ENCODE measurements around the gene TOLLIP.

The TOLLIP gene

DNA sequence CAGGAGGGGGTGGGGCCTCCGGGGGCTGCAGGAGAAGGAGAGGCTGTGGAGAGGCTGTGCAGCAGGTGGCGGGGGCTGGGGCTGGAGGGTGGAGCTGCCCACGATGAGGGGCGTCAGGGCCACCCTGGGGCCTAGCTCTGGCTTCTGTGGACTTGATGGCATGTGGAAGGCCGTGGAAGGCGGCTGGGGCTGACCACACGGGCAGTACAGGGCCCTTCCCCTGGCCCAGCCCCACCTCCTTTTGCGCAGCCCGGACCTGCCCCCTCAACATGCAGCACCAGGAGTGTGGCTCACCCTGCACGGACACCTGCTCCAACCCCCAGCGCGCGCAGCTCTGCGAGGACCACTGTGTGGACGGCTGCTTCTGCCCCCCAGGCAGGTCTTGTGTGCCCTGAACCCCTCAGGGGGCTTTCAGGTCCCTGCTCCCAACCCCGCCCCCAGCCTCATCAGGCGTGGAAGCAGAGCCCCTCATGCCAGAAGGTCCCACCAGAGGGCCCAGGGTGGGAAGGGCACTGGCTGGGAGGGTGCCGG lies 80.4 kb downstream of the TOLLIP start:
- TF ChIP-seq RAD21 (IDR thresholded peaks at IDR 0.05; ENCODE audit: low read depth) (no peak), REST (IDR thresholded peaks at IDR 0.05; ENCODE audit: low read depth) (no peak), FOXM1 (IDR thresholded peaks at IDR 0.05; ENCODE audit: borderline replicate concordance, low read depth) (no peak), EP300 (IDR thresholded peaks at IDR 0.05; ENCODE audit: borderline replicate concordance) (no peak)

DNA sequence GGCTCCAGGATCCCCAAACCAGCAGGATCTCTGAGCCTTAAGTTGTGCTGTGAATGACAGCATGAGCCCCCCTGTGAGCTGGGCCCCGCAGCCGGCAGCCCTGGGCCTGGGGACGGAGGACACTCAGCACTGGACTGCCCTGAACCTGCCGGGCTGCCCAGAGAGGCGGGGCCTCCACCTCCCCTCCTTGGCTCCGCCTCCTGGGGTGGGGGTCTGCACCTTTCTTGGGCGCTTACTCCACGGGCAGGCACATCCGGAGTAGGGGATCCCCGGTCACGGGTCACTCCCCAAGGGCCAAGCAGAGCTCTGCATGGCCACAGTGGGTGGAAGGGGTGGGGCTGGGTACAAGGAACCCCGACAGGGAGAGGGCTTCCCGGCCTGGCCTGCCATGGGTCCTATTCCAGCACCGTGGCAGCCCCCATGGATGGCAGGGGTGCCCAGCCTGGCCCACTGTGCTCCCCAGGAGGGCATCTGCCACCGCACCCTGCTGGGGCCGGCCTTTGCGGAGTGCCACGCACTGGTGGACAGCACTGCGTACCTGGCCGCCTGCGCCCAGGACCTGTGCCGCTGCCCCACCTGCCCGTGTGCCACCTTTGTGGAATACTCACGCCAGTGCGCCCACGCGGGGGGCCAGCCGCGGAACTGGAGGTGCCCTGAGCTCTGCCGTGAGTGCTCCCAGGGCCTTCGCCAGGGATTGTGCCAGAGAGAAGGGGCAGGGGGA lies 81.2 kb downstream of the TOLLIP start:
- TF ChIP-seq TEAD4 (IDR thresholded peaks at IDR 0.05) (no peak), ZBTB7A (IDR thresholded peaks at IDR 0.05; ENCODE audit: low read depth) (peak; percentile 32; the same call in 1 of the 2 replicates)

DNA sequence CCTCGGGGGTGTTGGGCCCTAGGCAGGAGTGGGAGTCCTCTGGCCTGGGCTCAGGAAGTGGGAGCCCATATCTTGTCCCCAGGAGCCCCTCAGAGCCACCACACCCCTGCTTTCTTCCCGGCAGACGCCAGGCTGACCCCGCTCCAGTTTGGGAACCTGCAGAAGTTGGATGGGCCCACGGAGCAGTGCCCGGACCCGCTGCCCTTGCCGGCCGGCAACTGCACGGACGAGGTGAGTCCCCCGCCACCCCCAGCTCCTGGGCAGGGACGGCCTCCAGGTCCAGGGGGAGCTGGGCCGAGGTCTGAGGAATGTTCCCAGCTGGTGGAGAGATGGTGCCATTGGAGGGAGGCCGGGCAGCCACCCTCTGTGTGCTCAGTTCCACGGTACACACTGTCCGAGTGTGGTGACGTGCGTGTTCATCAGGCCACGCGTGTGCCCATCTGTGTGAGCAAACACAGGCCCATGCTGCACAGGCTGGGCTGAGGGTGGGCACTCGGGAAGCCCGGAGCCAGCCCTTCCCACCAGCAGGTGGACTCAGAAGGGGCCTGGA lies 81.8 kb downstream of the TOLLIP start:
- TF ChIP-seq EGR1 (IDR thresholded peaks at IDR 0.05) (no peak), EP300 (IDR thresholded peaks at IDR 0.05; ENCODE audit: borderline replicate concordance) (no peak), TCF12 (IDR thresholded peaks at IDR 0.05; ENCODE audit: low read depth) (no peak), USF1 (IDR thresholded peaks at IDR 0.05) (no peak), REST (IDR thresholded peaks at IDR 0.05; ENCODE audit: low read depth) (no peak)

- no peak for TF ChIP-seq TAF1 (IDR thresholded peaks at IDR 0.05; ENCODE audit: low read depth)
Observed at GRCh38 chr11:1226986-1227550, 82.4 kb downstream of the TOLLIP start.

DNA sequence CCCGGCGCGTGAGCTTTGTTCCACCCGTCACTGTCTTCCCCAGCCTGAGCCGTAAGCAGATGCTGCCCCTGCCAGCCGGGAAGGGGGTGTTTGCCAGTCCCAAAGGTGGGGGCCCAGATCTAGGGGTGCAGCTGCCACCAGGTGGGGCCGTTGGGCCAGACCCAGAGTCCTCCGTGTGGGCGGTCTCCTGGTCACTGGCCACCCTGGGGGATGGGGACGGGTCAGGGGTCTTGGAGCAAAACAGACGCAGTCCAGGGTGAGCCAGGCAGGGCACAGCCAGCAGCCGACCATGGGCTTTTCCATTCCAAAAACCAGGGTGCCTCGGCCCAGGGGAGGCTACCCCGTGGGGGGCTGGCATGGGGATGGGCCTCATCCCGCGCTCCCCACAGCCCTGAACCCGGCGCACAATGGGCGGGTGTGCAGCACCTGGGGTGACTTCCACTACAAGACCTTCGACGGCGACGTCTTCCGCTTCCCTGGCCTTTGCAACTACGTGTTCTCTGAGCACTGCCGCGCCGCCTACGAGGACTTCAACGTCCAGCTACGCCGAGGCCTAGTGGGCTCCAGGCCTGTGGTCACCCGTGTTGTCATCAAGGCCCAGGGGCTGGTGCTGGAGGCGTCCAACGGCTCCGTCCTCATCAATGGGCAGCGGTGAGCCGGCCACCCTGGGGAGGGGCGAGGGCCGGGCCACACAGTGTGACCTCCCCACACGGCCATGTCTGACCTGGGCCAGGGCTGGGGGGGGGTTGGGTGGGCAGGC lies 83.0 kb downstream of the TOLLIP start:
- TF ChIP-seq TEAD4 (IDR thresholded peaks at IDR 0.05), result no peak
- TF ChIP-seq RAD21 (IDR thresholded peaks at IDR 0.05; ENCODE audit: low read depth), result 0 out of 2 replicates have a peak, but pooled peaks have one; percentile 16

GRCh38 chr11:1225386-1226225 lies 83.8 kb downstream of the TOLLIP start:
- TF ChIP-seq EP300 (IDR thresholded peaks at IDR 0.05; ENCODE audit: borderline replicate concordance), result no peak
- no peak for TF ChIP-seq EGR1 (IDR thresholded peaks at IDR 0.05)
- TF ChIP-seq TCF12 (IDR thresholded peaks at IDR 0.05; ENCODE audit: low read depth), result no peak
- no peak for TF ChIP-seq ZBTB7A (IDR thresholded peaks at IDR 0.05; ENCODE audit: low read depth)
- TF ChIP-seq MAX (IDR thresholded peaks at IDR 0.05), result no peak
- TF ChIP-seq TAF1 (IDR thresholded peaks at IDR 0.05; ENCODE audit: low read depth), result no peak
- no peak for TF ChIP-seq CREB1 (IDR thresholded peaks at IDR 0.05; ENCODE audit: low read depth)
- TF ChIP-seq REST (IDR thresholded peaks at IDR 0.05; ENCODE audit: low read depth), result no peak
- TF ChIP-seq YY1 (IDR thresholded peaks at IDR 0.05; ENCODE audit: low read depth), result no peak
- no peak for TF ChIP-seq USF1 (IDR thresholded peaks at IDR 0.05)
- no peak for TF ChIP-seq RAD21 (IDR thresholded peaks at IDR 0.05; ENCODE audit: low read depth)
- TF ChIP-seq FOXM1 (IDR thresholded peaks at IDR 0.05; ENCODE audit: borderline replicate concordance, low read depth), result no peak
- TF ChIP-seq TEAD4 (IDR thresholded peaks at IDR 0.05), result no peak
- TF ChIP-seq NFIC (IDR thresholded peaks at IDR 0.05), result no peak
- no peak for TF ChIP-seq CEBPB (IDR thresholded peaks at IDR 0.05)

Data from Ishikawa (cell line).